Spinal cord (tissue), 10 donors: ENCODE measurements around the gene TNFRSF1B. TPM values are rescaled to one million over a fixed set of nuclear protein-coding genes. Genes with fewer than 3 reads are reported as not detected.
A peak's percentile ranks its signal among the peaks of the same experiment; 100 is the strongest.

Source experiments
- DNase-seq, 6 donors: peaks; one replicate each; pipeline versions ENCODE4 v3.0.0 to v3.0.0-alpha.2; 2013 to 2015; ENCODE audit warnings: low spot score in 6 of 6, low read depth in 4 of 6
- H3K27ac ChIP-seq: one replicate; pipeline ENCODE4 v1.5.1; 2013; ENCODE audit warnings: low read depth, low read length, control low read depth
- H3K27me3 ChIP-seq: one replicate; pipeline ENCODE4 v1.6.1; 2013; ENCODE audit warnings: low read length; ENCODE audit not compliant: control insufficient read depth, insufficient read depth
- H3K36me3 ChIP-seq: one replicate; pipeline ENCODE4 v1.6.1; 2013; ENCODE audit warnings: low read length; ENCODE audit not compliant: control insufficient read depth, insufficient read depth
- H3K4me1 ChIP-seq: one replicate; pipeline ENCODE4 v1.6.1; 2013; ENCODE audit warnings: low read length; ENCODE audit not compliant: control insufficient read depth, insufficient read depth
- H3K4me3 ChIP-seq: one replicate; pipeline ENCODE4 v1.5.1; 2013; ENCODE audit warnings: low read depth, low read length, control low read depth
- H3K9me3 ChIP-seq: one replicate; pipeline ENCODE4 v1.6.1; 2013; ENCODE audit warnings: low read length; ENCODE audit not compliant: control insufficient read depth, insufficient read depth
- WGBS: methylation state at CpG from one replicate; pipeline ENCODE4 v1.1.5; 2013; ENCODE audit warnings: missing lambda C conversion rate; ENCODE audit not compliant: insufficient coverage; 5-methylcytosine and 5-hydroxymethylcytosine counted together
- polyA plus RNA-seq, 2 donors: library from polyadenylated mRNA; unstranded; fragments of 120-200 nt; gene quantifications; one replicate each; pipeline ENCODE4 v1.2.1, GENCODE V29; 2013; ENCODE audit not compliant: insufficient read length in 2 of 2
- total RNA-seq, 2 donors: library from RNA; depleted of rRNA in 1 of 2; stranded (reverse); fragments of 120-200 nt in 1 of 2; fragments of >200 nt in 1 of 2; gene quantifications; one replicate each; pipeline versions ENCODE4 v1.2.3 to v1.2.4, GENCODE V29; 2013 to 2014
- donor health status: healthy.

The TNFRSF1B gene
- total and polyA plus RNA-seq, 4 donors = 9.6 to 14.1 (median 10.2) TPM

GRCh38 chr1:12155328-12155727 is 11.5 kb upstream of the TNFRSF1B start:
- no peaks in the 10 kb centered on the region for H3K9me3 ChIP-seq
- H3K36me3 ChIP-seq = no peaks in the 10 kb centered on the region
- H3K4me3 ChIP-seq = no peak overlapping the region
- peaks cover 7% of the 10 kb centered on the region for H3K4me1 ChIP-seq
- no peaks in the 10 kb centered on the region for H3K27me3 ChIP-seq
- H3K27ac ChIP-seq = no peak overlapping the region
- WGBS = 100% methylated on average over 1 of the region's 2 CpGs
- DNase-seq = no peak

DNA sequence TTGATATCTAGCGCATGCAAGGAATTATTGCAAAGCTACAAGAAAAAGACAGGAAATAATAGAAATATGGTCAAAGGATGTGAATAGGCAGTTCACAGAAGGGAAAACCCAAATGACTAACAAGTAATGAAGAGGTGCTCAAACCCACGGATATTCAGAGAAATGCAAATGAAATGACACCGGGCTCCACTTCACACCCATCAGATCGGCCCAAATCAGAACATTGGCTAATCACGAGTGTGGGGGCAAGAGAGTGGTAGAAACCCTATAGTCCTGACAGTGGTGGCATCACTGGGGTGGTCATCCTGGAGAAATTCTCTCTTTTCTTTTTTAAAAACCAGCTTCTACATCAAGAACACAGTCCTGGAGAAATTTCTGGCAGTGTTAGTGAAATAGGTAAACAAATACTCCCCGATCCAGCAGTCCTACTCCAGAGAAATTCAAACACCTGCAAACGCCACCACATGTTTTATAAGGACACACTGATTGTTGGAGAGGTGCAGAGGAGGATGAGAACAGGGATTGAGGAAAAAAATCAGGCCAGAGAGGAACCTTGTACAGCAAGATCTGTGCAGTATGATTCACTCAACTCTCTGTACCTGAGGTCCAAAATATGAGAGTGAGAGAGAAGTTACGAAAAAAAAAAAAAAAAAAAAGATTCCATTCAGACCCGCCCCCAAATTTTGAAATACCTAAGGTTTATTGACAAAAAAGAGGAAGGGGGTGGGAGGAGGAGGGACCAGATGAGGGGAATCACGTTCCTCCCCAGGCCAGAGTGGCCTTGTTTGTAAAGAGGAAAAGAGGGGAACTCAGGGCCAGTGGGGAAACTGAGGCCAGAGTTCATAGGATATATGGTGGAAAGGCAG is 9.2 kb upstream of the TNFRSF1B start:
- H3K4me3 ChIP-seq = no peak overlapping the region
- H3K27ac ChIP-seq = no peak overlapping the region
- no peaks in the 10 kb centered on the region for H3K9me3 ChIP-seq
- no peaks in the 10 kb centered on the region for H3K36me3 ChIP-seq
- no peaks in the 10 kb centered on the region for H3K27me3 ChIP-seq
- no peak for DNase-seq
- WGBS = 72% methylated on average over 2 of the region's 10 CpGs
- peaks cover 18% of the 10 kb centered on the region for H3K4me1 ChIP-seq

- H3K9me3 ChIP-seq = no peaks in the 10 kb centered on the region
- no peaks in the 10 kb centered on the region for H3K27me3 ChIP-seq
- no peak overlapping the region for H3K27ac ChIP-seq
- DNase-seq = peak in 1 of 6 donors; percentile 36
- H3K4me1 ChIP-seq = peaks cover 19% of the 10 kb centered on the region
- H3K36me3 ChIP-seq = no peaks in the 10 kb centered on the region
- H3K4me3 ChIP-seq = no peak overlapping the region
- WGBS = 34% methylated on average over 14 of the region's 22 CpGs
Measured at GRCh38 chr1:12158357-12159092, 8.3 kb upstream of the TNFRSF1B start.

- H3K9me3 ChIP-seq = no peaks in the 10 kb centered on the region
- H3K4me1 ChIP-seq = peaks cover 19% of the 10 kb centered on the region
- no peaks in the 10 kb centered on the region for H3K36me3 ChIP-seq
- 87% methylated on average over 4 of the region's 7 CpGs for WGBS
- H3K27ac ChIP-seq = no peak overlapping the region
- H3K4me3 ChIP-seq = no peak overlapping the region
- H3K27me3 ChIP-seq = no peaks in the 10 kb centered on the region
- DNase-seq = no peak
Measured at GRCh38 chr1:12159816-12160215, 7.0 kb upstream of the TNFRSF1B start.

DNA sequence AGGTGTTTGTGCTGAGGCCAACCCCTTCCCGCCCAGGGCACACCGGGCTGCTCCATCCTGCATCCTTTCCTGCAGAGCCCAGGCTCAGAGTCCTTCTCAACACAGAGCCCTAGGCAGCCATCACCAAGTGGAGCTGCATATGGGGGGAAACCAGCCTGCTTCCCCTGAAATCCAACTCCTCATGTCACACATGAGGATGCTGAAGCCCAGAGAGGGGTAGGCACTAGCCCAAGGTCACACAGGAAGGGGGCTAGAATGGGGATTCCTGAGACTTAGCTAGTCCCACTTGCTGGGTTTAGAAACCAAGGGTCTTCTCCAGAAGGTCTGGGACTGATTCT is 5.5 kb upstream of the TNFRSF1B start:
- WGBS = 80% methylated on average over 1 of the region's 2 CpGs

DNA sequence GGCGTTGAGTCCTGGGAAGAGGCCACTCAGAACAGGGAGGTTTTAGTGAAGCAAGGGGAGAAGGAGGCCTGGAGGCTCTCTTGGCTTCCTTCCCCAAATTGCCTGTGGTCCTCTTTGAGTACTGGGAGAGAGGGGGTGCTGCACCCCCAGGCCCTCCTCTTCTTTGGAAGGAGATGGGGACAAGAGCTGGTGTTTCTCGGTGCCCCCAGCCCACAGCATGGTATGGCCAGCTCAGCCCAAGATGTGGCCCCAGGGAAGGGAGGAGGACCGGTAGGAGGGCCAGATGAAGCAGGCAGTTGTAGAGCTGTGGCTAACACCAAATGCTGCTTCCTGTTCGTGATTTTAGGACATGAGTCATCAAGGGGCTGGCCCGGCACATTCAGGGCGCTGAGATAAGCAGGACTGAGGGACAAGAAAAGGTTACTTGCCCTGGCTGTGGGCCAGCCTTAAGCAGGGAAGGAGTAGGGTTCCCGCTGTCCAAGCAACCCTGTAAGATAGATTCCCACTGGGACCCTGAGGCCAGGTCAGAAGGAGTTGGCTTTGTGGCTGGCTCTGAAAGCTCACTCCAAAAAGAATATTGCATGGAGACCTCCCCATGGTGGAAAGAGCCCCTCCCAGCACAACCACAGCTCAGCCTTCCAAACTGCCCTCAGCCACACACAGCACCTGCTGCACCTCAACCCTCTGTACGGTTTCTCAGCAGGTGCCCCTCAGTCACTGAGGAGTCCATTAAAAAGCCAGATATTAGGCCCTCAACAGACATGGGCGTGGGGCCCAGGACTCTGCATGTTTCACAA is 4.9 kb upstream of the TNFRSF1B start:
- Histone ChIP-seq H3K4me3 (no peak overlapping the region), H3K4me1 (peaks cover 19% of the 10 kb centered on the region), H3K36me3 (no peaks in the 10 kb centered on the region), H3K27me3 (peaks cover 11% of the 10 kb centered on the region), H3K9me3 (no peaks in the 10 kb centered on the region), H3K27ac (peak overlapping the region; percentile 2)
- WGBS = 64% methylated on average over 9 of the region's 9 CpGs
- DNase-seq = peak in 1 of 6 donors; percentile 51

More for the DNA sequence above, 5.5 kb upstream of the TNFRSF1B start:
- no peaks in the 10 kb centered on the region for H3K36me3 ChIP-seq
- H3K4me3 ChIP-seq = no peak overlapping the region
- peaks cover 7% of the 10 kb centered on the region for H3K27me3 ChIP-seq
- no peaks in the 10 kb centered on the region for H3K9me3 ChIP-seq
- H3K4me1 ChIP-seq = peaks cover 19% of the 10 kb centered on the region
- no peak for DNase-seq
- no peak overlapping the region for H3K27ac ChIP-seq

DNA sequence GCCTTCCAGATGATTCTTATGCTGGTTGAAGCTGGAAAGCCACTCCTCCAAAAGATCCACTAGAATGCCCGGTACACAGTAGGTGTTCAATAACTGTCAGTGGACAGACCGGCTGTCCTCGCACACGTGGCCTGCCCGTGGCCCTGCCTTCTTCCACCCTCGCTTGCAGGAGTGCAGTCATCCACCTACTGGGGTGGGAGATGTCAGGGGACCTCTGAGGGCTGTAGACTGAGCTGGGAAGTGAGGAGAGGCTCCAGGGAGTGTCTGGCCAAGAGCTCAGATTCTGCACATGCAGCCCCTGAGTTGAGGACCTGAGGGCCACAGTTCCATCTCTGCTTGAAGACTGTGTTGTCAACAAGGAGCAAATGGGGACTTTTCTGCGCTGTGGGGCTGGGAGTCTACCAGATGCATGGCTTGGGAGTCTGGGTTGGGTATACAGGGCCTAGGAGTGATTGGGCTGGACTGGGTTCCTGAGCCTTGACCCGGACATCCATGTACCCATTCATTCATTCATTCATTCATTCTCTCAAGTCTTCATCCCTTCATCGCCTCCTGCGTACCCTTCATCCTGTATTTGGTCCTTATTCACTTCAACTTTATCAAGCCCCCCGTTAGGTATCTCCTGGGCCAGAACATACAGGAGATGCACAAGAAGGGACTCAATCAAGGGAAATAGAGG is 4.2 kb upstream of the TNFRSF1B start:
- 94% methylated on average over 11 of the region's 11 CpGs for WGBS
- Histone ChIP-seq H3K4me3 (no peak overlapping the region), H3K9me3 (no peaks in the 10 kb centered on the region), H3K27ac (no peak overlapping the region), H3K36me3 (no peaks in the 10 kb centered on the region), H3K4me1 (peaks cover 23% of the 10 kb centered on the region), H3K27me3 (peaks cover 16% of the 10 kb centered on the region)
- no peak for DNase-seq

DNA sequence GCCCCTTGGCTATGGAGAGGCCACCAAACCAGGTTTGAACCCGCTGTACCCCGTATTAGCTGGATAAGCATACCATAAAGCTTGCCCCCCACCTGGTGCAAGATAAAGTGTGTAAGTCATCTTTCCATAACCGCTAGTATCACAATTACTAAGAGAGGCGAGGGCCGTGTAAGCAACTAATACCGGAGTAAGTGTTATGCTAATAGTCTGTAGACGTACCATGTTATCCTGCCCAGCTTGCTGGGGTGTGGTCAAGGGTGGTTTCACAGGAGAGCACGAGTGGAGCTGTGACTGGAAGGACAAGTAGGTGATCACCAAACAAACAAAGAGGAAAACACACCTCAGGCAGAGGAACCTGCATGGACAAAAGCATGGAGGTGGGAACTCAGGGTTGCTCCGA is 3.6 kb upstream of the TNFRSF1B start:
- 100% methylated on average over 1 of the region's 9 CpGs for WGBS
- H3K27me3 ChIP-seq = peaks cover 22% of the 10 kb centered on the region
- no peaks in the 10 kb centered on the region for H3K36me3 ChIP-seq
- no peak for DNase-seq
- H3K27ac ChIP-seq = no peak overlapping the region
- no peak overlapping the region for H3K4me3 ChIP-seq
- no peaks in the 10 kb centered on the region for H3K9me3 ChIP-seq
- peaks cover 25% of the 10 kb centered on the region for H3K4me1 ChIP-seq

DNA sequence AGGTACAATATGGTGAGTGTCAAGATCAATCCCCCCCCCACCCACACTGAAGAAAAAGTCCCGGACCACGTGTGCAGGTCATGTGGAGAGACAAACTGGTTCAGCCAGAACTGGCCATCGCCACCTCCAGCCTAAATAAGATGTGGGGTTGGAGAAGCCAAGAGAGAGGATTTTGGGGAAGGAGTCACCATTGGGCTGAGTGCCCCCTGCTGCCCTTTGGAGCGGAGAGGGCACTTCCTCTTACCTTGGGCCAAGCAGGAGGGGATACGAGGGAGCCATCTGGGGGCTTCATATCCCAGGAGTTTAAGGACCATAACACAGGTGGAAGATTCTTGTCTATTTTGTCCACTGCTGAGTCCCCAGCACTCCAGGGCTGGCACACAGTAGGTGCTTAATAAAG is 2.6 kb upstream of the TNFRSF1B start:
- no peak overlapping the region for H3K4me3 ChIP-seq
- no peaks in the 10 kb centered on the region for H3K9me3 ChIP-seq
- no peaks in the 10 kb centered on the region for H3K36me3 ChIP-seq
- 91% methylated on average over 3 of the region's 5 CpGs for WGBS
- DNase-seq = no peak
- peaks cover 23% of the 10 kb centered on the region for H3K27me3 ChIP-seq
- peaks cover 25% of the 10 kb centered on the region for H3K4me1 ChIP-seq
- H3K27ac ChIP-seq = no peak overlapping the region
